Mesenteric fat pad (tissue), 1 donor: ENCODE measurements around the gene MLLT1. TPM values are rescaled to one million over a fixed set of nuclear protein-coding genes. Genes with fewer than 3 reads are reported as not detected.

Experiments
- DNase-seq: peaks from one replicate; pipeline ENCODE4 v3.0.0-alpha.2; 2020; ENCODE audit warnings: low spot score
- total RNA-seq: library from RNA; stranded (reverse); fragmentation: NEBNext Ultra II Directional; extraction: Animal tissue kit (Norgen Biotek cat#: 25700); gene quantifications from one replicate; pipeline ENCODE4 v1.2.1, GENCODE V29; 2021
- donor health status: DM: yes; HTN: yes; CAD: no.

MLLT1 gene
- total RNA-seq, 1 donor from 2014 or later: 62.3 TPM

- no peak for DNase-seq
Measured at GRCh38 chr19:6275170-6275744, 4.5 kb downstream of the MLLT1 start.

- no peak for DNase-seq
Measured at GRCh38 chr19:6274756-6275155, 5.0 kb downstream of the MLLT1 start.

- DNase-seq: peak; percentile 93
Measured at GRCh38 chr19:6273701-6274601, 5.8 kb downstream of the MLLT1 start.

- DNase-seq: no peak
Measured at GRCh38 chr19:6272913-6273600, 6.7 kb downstream of the MLLT1 start.

GRCh38 chr19:6272411-6272791, 7.4 kb downstream of the MLLT1 start:
- no peak for DNase-seq

- no peak for DNase-seq
Measured at GRCh38 chr19:6271721-6272410, 7.9 kb downstream of the MLLT1 start.

GRCh38 chr19:6271251-6271650, 8.5 kb downstream of the MLLT1 start:
- no peak for DNase-seq

GRCh38 chr19:6270822-6271221, 9.0 kb downstream of the MLLT1 start:
- no peak for DNase-seq

GRCh38 chr19:6270076-6270745, 9.6 kb downstream of the MLLT1 start:
- no peak for DNase-seq

GRCh38 chr19:6269101-6269886, 10.5 kb downstream of the MLLT1 start:
- DNase-seq: no peak

- no peak for DNase-seq
Measured at GRCh38 chr19:6268382-6268771, 11.4 kb downstream of the MLLT1 start.

- no peak for DNase-seq
Measured at GRCh38 chr19:6267552-6268381, 12.0 kb downstream of the MLLT1 start.

GRCh38 chr19:6264803-6265202, 15.0 kb downstream of the MLLT1 start:
- DNase-seq: no peak

GRCh38 chr19:6263735-6264444, 15.9 kb downstream of the MLLT1 start:
- DNase-seq: no peak

- DNase-seq: no peak
Measured at GRCh38 chr19:6263306-6263705, 16.5 kb downstream of the MLLT1 start.

- DNase-seq: no peak
Measured at GRCh38 chr19:6262519-6262918, 17.3 kb downstream of the MLLT1 start.

- DNase-seq: no peak
Measured at GRCh38 chr19:6261883-6262282, 17.9 kb downstream of the MLLT1 start.

GRCh38 chr19:6260912-6261650, 18.7 kb downstream of the MLLT1 start:
- no peak for DNase-seq
